Loucy (cell line): ENCODE measurements around the gene TXNL4B.

Experiments used
- CTCF ChIP-seq: fragments of 200-600 bp; sonication (generic); conservative IDR thresholded peaks from 2 replicates; pipeline ENCODE4 v1.5.1; 2014; ENCODE audit warnings: mild to moderate bottlenecking, antibody characterized with exemption, low read length
- EZH2phosphoT487 ChIP-seq: fragments of 200-600 bp; IDR thresholded peaks from 2 replicates; pipeline ENCODE4 v1.6.1; 2018; ENCODE audit warnings: antibody characterized with exemption, mild to moderate bottlenecking, moderate library complexity, borderline replicate concordance

- TF ChIP-seq CTCF, result no peak
- no peak for TF ChIP-seq EZH2phosphoT487
Observed at GRCh38 chr16:72064361-72064894, 29.0 kb downstream of the TXNL4B start.
